Endothelial cell of umbilical vein (primary cell): ENCODE data around the gene NDUFS3. TPM values are rescaled to one million over a fixed set of nuclear protein-coding genes. Genes with fewer than 3 reads are reported as not detected.

Source experiments
- BruUV-seq: library from RNA; stranded (reverse); fragments of 400-500 nt; replicated peaks from 2 replicates; lab custom pipeline; 2021; lab: Mats Ljungman, UMichigan
- CTCF ChIA-PET: fragments of 300-600, 350-600 bp; sonication (Branson Sonifier 250); formaldehyde crosslinking; loops from one replicate; lab custom pipeline; 2021; ENCODE audit warnings: antibody characterized with exemption, inconsistent platforms; lab: Charles Lee
- POLR2A ChIA-PET: fragments of 300-600, 350-600 bp; sonication (Branson Sonifier 250); formaldehyde crosslinking; loops from one replicate; lab custom pipeline; 2021; ENCODE audit warnings: antibody characterized with exemption, inconsistent platforms; lab: Charles Lee
- DNase-seq: peaks from one replicate; pipeline ENCODE4 v3.0.0-alpha.2; 2011; ENCODE audit warnings: low read depth, low spot score
- FAIRE-seq: peaks from 2 replicates; lab custom pipeline; 2011; peaks lifted over from hg19 to GRCh38; lab: Jason Lieb, UNC
- H2AFZ ChIP-seq: 2 replicates; pipeline ENCODE4 v1.6.0; 2012; ENCODE audit warnings: low read depth, low read length, control low read depth, inconsistent platforms
- H3K27ac ChIP-seq: 2 replicates; pipeline ENCODE4 v1.5.1; 2011; ENCODE audit warnings: low read depth, mild to moderate bottlenecking, control low read depth, low read length, moderate library complexity; ENCODE audit not compliant: insufficient read depth
- H3K27me3 ChIP-seq, 2 experiments: 2 replicates each; pipeline versions ENCODE4 v1.6.0 to v1.6.1; 2011; ENCODE audit warnings: low read length in 2 of 2, mixed read lengths in 1 of 2; ENCODE audit not compliant: control insufficient read depth in 2 of 2, insufficient read depth in 2 of 2
- H3K36me3 ChIP-seq, 2 experiments: 2 replicates in 1 of 2; 3 replicates in 1 of 2; pipeline ENCODE4 v1.5.1; 2011; ENCODE audit warnings: low read length in 2 of 2, mild to moderate bottlenecking in 1 of 2, moderate library complexity in 1 of 2; ENCODE audit not compliant: control insufficient read depth in 2 of 2, insufficient read depth in 2 of 2; ENCODE audit errors: extremely low read depth in 1 of 2
- H3K4me1 ChIP-seq: 3 replicates; pipeline ENCODE4 v1.5.1; 2011; ENCODE audit warnings: mild to moderate bottlenecking, low read length; ENCODE audit not compliant: control insufficient read depth, insufficient read depth; ENCODE audit errors: extremely low read depth
- H3K4me2 ChIP-seq: 2 replicates; pipeline ENCODE4 v1.6.1; 2011; ENCODE audit warnings: low read length, control low read depth, mixed read lengths; ENCODE audit not compliant: insufficient read depth
- H3K4me3 ChIP-seq, 3 experiments: fragments of 200-600 bp in 1 of 3; sonication (generic), shearing (Covaris generic) in 1 of 3; replicated peaks in 1 of 3; 2 replicates each; pipeline ENCODE4 v1.5.1; 2011 to 2016; ENCODE audit warnings: control low read depth in 3 of 3, low read length in 3 of 3, mild to moderate bottlenecking in 2 of 3, inconsistent platforms in 1 of 3, low read depth in 1 of 3, moderate library complexity in 1 of 3; ENCODE audit not compliant: insufficient read depth in 1 of 3
- H3K79me2 ChIP-seq: 2 replicates; pipeline ENCODE4 v1.6.0; 2012; ENCODE audit warnings: low read length, inconsistent platforms; ENCODE audit not compliant: control insufficient read depth, insufficient read depth
- H3K9ac ChIP-seq: replicated peaks from 2 replicates; pipeline ENCODE3; 2011; ENCODE audit warnings: low read length, control low read depth; ENCODE audit not compliant: insufficient read depth; ENCODE audit errors: extremely low read depth
- H3K9me1 ChIP-seq: replicated peaks from 3 replicates; pipeline ENCODE4 v1.6.0; 2011; ENCODE audit warnings: mild to moderate bottlenecking, low read length; ENCODE audit not compliant: control insufficient read depth, insufficient read depth; ENCODE audit errors: extremely low read depth
- H3K9me3 ChIP-seq: replicated peaks from 2 replicates; pipeline ENCODE4 v1.5.1; 2012; ENCODE audit warnings: low read length, inconsistent platforms; ENCODE audit not compliant: control insufficient read depth, insufficient read depth
- H4K20me1 ChIP-seq: replicated peaks from 2 replicates; pipeline ENCODE3; 2011; ENCODE audit warnings: mild to moderate bottlenecking, low read length; ENCODE audit not compliant: control insufficient read depth, insufficient read depth; ENCODE audit errors: extremely low read depth
- CTCF ChIP-seq, 2 donors: IDR thresholded peaks; 1 replicate in 1 of 2; 2 replicates in 1 of 2; pipeline ENCODE4 v1.5.1; 2011; ENCODE audit warnings: low read length in 2 of 2, mild to moderate bottlenecking in 2 of 2, moderate library complexity in 2 of 2, control low read depth in 1 of 2, inconsistent platforms in 1 of 2, low read depth in 1 of 2; ENCODE audit not compliant: insufficient read depth in 1 of 2; ENCODE audit errors: extremely low read depth in 1 of 2
- EZH2 ChIP-seq: IDR thresholded peaks from 2 replicates; pipeline ENCODE4 v1.6.1; 2012; ENCODE audit warnings: borderline replicate concordance, low read depth, mild to moderate bottlenecking, moderate library complexity, low read length, inconsistent platforms; ENCODE audit not compliant: severe bottlenecking
- FOS ChIP-seq: IDR thresholded peaks from 2 replicates; pipeline ENCODE4 v1.6.1; 2011; ENCODE audit warnings: mild to moderate bottlenecking, low read length, moderate library complexity, borderline replicate concordance; ENCODE audit not compliant: insufficient read depth
- GATA2 ChIP-seq: IDR thresholded peaks from 2 replicates; pipeline ENCODE4 v1.7.0; 2011; ENCODE audit warnings: low read depth, mild to moderate bottlenecking, moderate library complexity, mixed read lengths, low read length; ENCODE audit not compliant: insufficient read length, insufficient read depth
- JUN ChIP-seq: IDR thresholded peaks from 2 replicates; pipeline ENCODE4 v1.6.1; 2011; ENCODE audit warnings: borderline replicate concordance, low read depth; ENCODE audit not compliant: insufficient read length, insufficient read depth
- MAX ChIP-seq: IDR thresholded peaks from 2 replicates; pipeline ENCODE4 v1.6.1; 2011; ENCODE audit not compliant: insufficient read depth, insufficient read length
- MYC ChIP-seq: IDR thresholded peaks from one replicate; pipeline ENCODE4 v1.6.1; 2011; ENCODE audit warnings: mild to moderate bottlenecking, low read depth, low read length
- POLR2A ChIP-seq: IDR thresholded peaks from 2 replicates; pipeline ENCODE4 v1.6.1; 2012; ENCODE audit warnings: low read depth, mild to moderate bottlenecking, control low read depth, low read length
- POLR2AphosphoS5 ChIP-seq: IDR thresholded peaks from 2 replicates; pipeline ENCODE4 v1.6.1; 2012; ENCODE audit warnings: low read depth, mild to moderate bottlenecking, control low read depth, low read length, moderate library complexity; ENCODE audit not compliant: insufficient read depth
- dilution Hi-C: fragments of 300-500 bp; cut with MboI; formaldehyde crosslinking; loops from one replicate; pipeline ENCODE4 v1.15.0; 2019; ENCODE audit warnings: low sequenced_read_pairs; ENCODE audit not compliant: extremely low pct_ligation_motif_present
- intact Hi-C: fragments of 100-400 bp; cut with micrococcal nuclease; formaldehyde crosslinking; loops from one replicate; pipeline ENCODE4 v1.10.0; 2022
- polyA plus RNA-seq, 4 experiments: library from polyadenylated mRNA; depleted of rRNA in 3 of 4; stranded (reverse) in 3 of 4; unstranded in 1 of 4; fragments of >200 nt; gene quantifications; 2 replicates each; pipeline versions ENCODE4 v1.2.1 to v1.2.3, GENCODE V29; 2011 to 2012; ENCODE audit warnings: missing spikeins in 1 of 4
- total RNA-seq: library from RNA; stranded (reverse); gene quantifications from 2 replicates; pipeline ENCODE4 v1.2.3, GENCODE V29; 2021

Gene NDUFS3
- total and polyA plus RNA-seq, 2 donors (not counting 3 experiments of a cell fraction or from before 2014, with no cell fraction given), result 99.7 to 169 TPM

GRCh38 chr11:47603295-47603694, 24.4 kb downstream of the NDUFS3 start:
- Histone ChIP-seq H3K36me3 (no peaks in the 10 kb centered on the region), H3K79me2 (no peaks in the 10 kb centered on the region), H3K27ac (no peak overlapping the region), H3K4me3 (no peak overlapping the region), H3K4me2 (no peak overlapping the region), H4K20me1 (no peaks in the 10 kb centered on the region), H3K4me1 (no peaks in the 10 kb centered on the region), H3K9me1 (no peaks in the 10 kb centered on the region), H2AFZ (no peak overlapping the region), H3K27me3 (peaks cover 0 to 4% of the 10 kb centered on the region in 2 experiments), H3K9ac (no peak overlapping the region), H3K9me3 (no peaks in the 10 kb centered on the region)
- intact Hi-C loops, result no loop called here
- DNase-seq (no peak), FAIRE-seq (no peak)
- CTCF ChIA-PET, result no interaction called here
- BruUV-seq, result no TSS peak
- dilution Hi-C loops, result no loop called here
- TF ChIP-seq MAX (no peak), POLR2A (no peak), EZH2 (no peak), GATA2 (no peak), MYC (no peak), FOS (no peak), POLR2AphosphoS5 (no peak), JUN (no peak), CTCF (IDR thresholded peaks at IDR 0.05; ENCODE audit: extremely low read depth in 1 of 2, insufficient read depth in 1 of 2, low read depth in 1 of 2, low read length in 2 of 2) (no peak)
- POLR2A ChIA-PET, result no interaction called here
